MCF 10A (cell line): ENCODE results near the gene CSK. TPM values are rescaled to one million over a fixed set of nuclear protein-coding genes. Genes with fewer than 3 reads are reported as not detected.

Source experiments
- Bru-seq: library from RNA; stranded (reverse); fragments of 400-500 nt; gene quantifications from one replicate; lab custom pipeline; 2021; lab: Mats Ljungman, UMichigan
- BruChase-seq, 2 experiments: library from RNA; stranded (reverse); fragments of 400-500 nt; gene quantifications; one replicate each; lab custom pipeline; 2021; lab: Mats Ljungman, UMichigan
- BruUV-seq: library from RNA; stranded (reverse); fragments of 400-500 nt; replicated peaks from 2 replicates; lab custom pipeline; 2021; lab: Mats Ljungman, UMichigan
- CTCF ChIA-PET: fragments of 300-600 bp; sonication (Branson Sonifier 250); formaldehyde crosslinking; extraction: SDS; loops from one replicate; lab custom pipeline; 2021; ENCODE audit warnings: antibody characterized with exemption, inconsistent platforms; lab: Yijun Ruan, JAX
- POLR2A ChIA-PET: fragments of 300-600, 350-650 bp; sonication (Branson Sonifier 250); formaldehyde crosslinking; extraction: SDS; loops from one replicate; lab custom pipeline; 2020; ENCODE audit warnings: antibody characterized with exemption, inconsistent platforms; lab: Yijun Ruan, JAX
- DNase-seq: peaks from one replicate; pipeline ENCODE4 v3.0.0-alpha.2; 2018; ENCODE audit not compliant: unreplicated experiment
- H3K27ac Mint-ChIP-seq: one replicate; pipeline ENCODE4 v1.8.0; 2022; ENCODE audit warnings: mild to moderate bottlenecking, low read depth, mixed read lengths; ENCODE audit not compliant: unreplicated experiment
- H3K27me3 Mint-ChIP-seq: one replicate; pipeline ENCODE4 v1.8.0; 2022; ENCODE audit warnings: mixed read lengths; ENCODE audit not compliant: insufficient read depth, unreplicated experiment
- H3K36me3 Mint-ChIP-seq: one replicate; pipeline ENCODE4 v1.8.0; 2022; ENCODE audit warnings: mild to moderate bottlenecking, moderate library complexity, mixed read lengths; ENCODE audit not compliant: insufficient read depth, unreplicated experiment
- H3K4me1 Mint-ChIP-seq: one replicate; pipeline ENCODE4 v1.8.0; 2022; ENCODE audit warnings: mixed read lengths; ENCODE audit not compliant: insufficient read depth, unreplicated experiment
- H3K4me3 Mint-ChIP-seq: one replicate; pipeline ENCODE4 v1.8.0; 2022; ENCODE audit warnings: mild to moderate bottlenecking, moderate library complexity, mixed read lengths; ENCODE audit not compliant: unreplicated experiment
- H3K9me3 Mint-ChIP-seq: one replicate; pipeline ENCODE4 v1.8.0; 2022; ENCODE audit warnings: mixed read lengths; ENCODE audit not compliant: unreplicated experiment
- intact Hi-C: fragments of 100-400 bp; cut with micrococcal nuclease; formaldehyde crosslinking; loops from 2 replicates; pipeline ENCODE4 v1.14.1; 2022
- long read RNA-seq: library from polyadenylated mRNA; stranded (forward); transcript quantifications from one replicate; pipeline ENCODE4 v2.0.0, GENCODE V29; 2022
- total RNA-seq: library from RNA; stranded (reverse); gene quantifications from 2 replicates; pipeline ENCODE4 v1.2.3, GENCODE V29; 2022
- TF ChIP-seq, protein P1 (sequence below): fragments of 200-600 bp; IDR thresholded peaks from one replicate; pipeline ENCODE4 v1.8.0; 2022; ENCODE audit warnings: antibody characterized with exemption, mild to moderate bottlenecking; ENCODE audit not compliant: unreplicated experiment

CSK gene
- total RNA-seq (50.4 and 65.3 TPM in 2 replicates), Bru-seq, nascent RNA (percentile 58 among the genes with signal in this experiment), BruChase-seq, experiment 1, labeled RNA remaining after a 6-hour chase (percentile 75 among the genes with signal in this experiment), BruChase-seq, experiment 2, labeled RNA remaining after a 2-hour chase (percentile 66 among the genes with signal in this experiment)
- long read RNA-seq, transcript CSK-201 (13 exons, 2,767 nt): major isoform, 30 of 52 reads
- long read RNA-seq, partial matches to known transcripts: 10 of 52 reads
- long read RNA-seq, other reads (novel, unspliced or antisense): 10 of 52 reads

- peak within 1 kb of the TSS; percentile 92 for H3K4me3 Mint-ChIP-seq
- BruUV-seq: no TSS peak
- TF ChIP-seq, protein P1, sequence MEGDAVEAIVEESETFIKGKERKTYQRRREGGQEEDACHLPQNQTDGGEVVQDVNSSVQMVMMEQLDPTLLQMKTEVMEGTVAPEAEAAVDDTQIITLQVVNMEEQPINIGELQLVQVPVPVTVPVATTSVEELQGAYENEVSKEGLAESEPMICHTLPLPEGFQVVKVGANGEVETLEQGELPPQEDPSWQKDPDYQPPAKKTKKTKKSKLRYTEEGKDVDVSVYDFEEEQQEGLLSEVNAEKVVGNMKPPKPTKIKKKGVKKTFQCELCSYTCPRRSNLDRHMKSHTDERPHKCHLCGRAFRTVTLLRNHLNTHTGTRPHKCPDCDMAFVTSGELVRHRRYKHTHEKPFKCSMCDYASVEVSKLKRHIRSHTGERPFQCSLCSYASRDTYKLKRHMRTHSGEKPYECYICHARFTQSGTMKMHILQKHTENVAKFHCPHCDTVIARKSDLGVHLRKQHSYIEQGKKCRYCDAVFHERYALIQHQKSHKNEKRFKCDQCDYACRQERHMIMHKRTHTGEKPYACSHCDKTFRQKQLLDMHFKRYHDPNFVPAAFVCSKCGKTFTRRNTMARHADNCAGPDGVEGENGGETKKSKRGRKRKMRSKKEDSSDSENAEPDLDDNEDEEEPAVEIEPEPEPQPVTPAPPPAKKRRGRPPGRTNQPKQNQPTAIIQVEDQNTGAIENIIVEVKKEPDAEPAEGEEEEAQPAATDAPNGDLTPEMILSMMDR: peak; percentile 58
- no peaks in the 10 kb centered on the region for H3K36me3 Mint-ChIP-seq
- H3K4me1 Mint-ChIP-seq: peaks cover 23% of the 10 kb centered on the region
- H3K27me3 Mint-ChIP-seq: no peaks in the 10 kb centered on the region
- ChIA-PET POLR2A (interaction anchor here (0.5 to 4.3 kb wide), 7 partner anchors 11 to 175 kb away, joined by 3 to 33 read pairs (median 5); partner anchors contain the start of genes FAM219B and RPP25), CTCF (interaction anchor here (0.6 to 26.4 kb wide), 18 partner anchors 11 to 1021 kb away, joined by 3 to 632 read pairs (median 4); no protein-coding TSS in a partner anchor)
- peak within 1 kb of the TSS; percentile 85 for H3K27ac Mint-ChIP-seq
- DNase-seq: peak; percentile 68
- intact Hi-C loops: loop anchor here (1.0 to 10.0 kb wide), 2 partner anchors 54 to 423 kb away; partner anchors contain the start of gene C15orf39
- H3K9me3 Mint-ChIP-seq: no peaks in the 10 kb centered on the region
These were observed at the start of gene CSK for GRCh38 chr15:74781431-74782258. Gene CSK (plus strand): TSS chr15:74782080. CDS start chr15:74798298, 16,218 bp downstream.

- H3K4me1 Mint-ChIP-seq: no peaks in the 10 kb centered on the region
- ChIA-PET POLR2A (interaction anchor here (1.2 kb wide), 1 partner anchor 9 kb away, joined by 3 read pairs; no protein-coding TSS in a partner anchor), CTCF (interaction anchor here (0.7 to 2.6 kb wide), 3 partner anchors 16 to 39 kb away, joined by 3 to 7 read pairs (median 6); partner anchors contain the start of gene CYP1A2)
- TF ChIP-seq, protein P1: no peak
- no TSS peak for BruUV-seq
- H3K27ac Mint-ChIP-seq: no peak overlapping the region
- no peaks in the 10 kb centered on the region for H3K9me3 Mint-ChIP-seq
- no peak overlapping the region for H3K4me3 Mint-ChIP-seq
- H3K36me3 Mint-ChIP-seq: no peaks in the 10 kb centered on the region
- no peak for DNase-seq
- intact Hi-C loops: no loop called here
- H3K27me3 Mint-ChIP-seq: peaks cover 28% of the 10 kb centered on the region
These were observed 49.0 kb upstream of the CSK start for GRCh38 chr15:74732846-74733245.

DNA sequence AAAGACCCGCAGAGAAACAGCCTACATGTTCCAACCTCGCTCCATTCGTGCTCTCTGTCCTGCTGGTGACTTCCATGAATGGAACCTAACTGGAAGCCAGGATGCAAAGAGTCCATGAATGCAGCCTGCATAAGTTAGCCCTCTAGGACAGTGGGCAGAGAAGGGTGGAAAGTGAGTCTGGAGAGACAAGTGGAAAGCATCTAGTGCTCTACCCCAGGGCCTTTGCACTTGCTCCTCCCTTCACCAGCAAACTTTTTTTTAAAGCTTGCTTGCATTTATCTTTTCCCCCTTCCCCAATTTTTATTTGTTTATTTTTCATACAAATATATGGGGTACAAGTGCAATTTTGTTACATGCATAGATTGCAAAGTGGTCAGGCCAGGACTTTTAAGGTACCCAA lies 48.6 kb upstream of the CSK start:
- peaks cover 33% of the 10 kb centered on the region for H3K27me3 Mint-ChIP-seq
- no peak for DNase-seq
- BruUV-seq: no TSS peak
- intact Hi-C loops: no loop called here
- no peaks in the 10 kb centered on the region for H3K36me3 Mint-ChIP-seq
- ChIA-PET POLR2A (interaction anchor here (0.8 to 1.2 kb wide), 2 partner anchors 9 to 719 kb away, joined by 3 to 4 read pairs; no protein-coding TSS in a partner anchor), CTCF (interaction anchor here (0.6 to 2.6 kb wide), 3 partner anchors 36 to 296 kb away, joined by 3 to 7 read pairs (median 6); no protein-coding TSS in a partner anchor)
- H3K9me3 Mint-ChIP-seq: no peaks in the 10 kb centered on the region
- H3K4me3 Mint-ChIP-seq: no peak overlapping the region
- H3K27ac Mint-ChIP-seq: no peak overlapping the region
- TF ChIP-seq, protein P1: no peak
- H3K4me1 Mint-ChIP-seq: no peaks in the 10 kb centered on the region
